Thoracic aorta (tissue), 2 donors: ENCODE measurements around the gene REL. TPM values are rescaled to one million over a fixed set of nuclear protein-coding genes. Genes with fewer than 3 reads are reported as not detected.

Experiments used
- total RNA-seq, 2 donors: library from RNA; depleted of rRNA; stranded (reverse); fragments of >200 nt; gene quantifications; one replicate each; pipeline versions ENCODE4 v1.1.0 to v1.2.3, GENCODE V29; 2016

The REL gene
- total RNA-seq, 2 donors from 2014 or later: 15.7 to 26.9 TPM

Other genes starting within 250 kb of the REL start
- 10 to 100 TPM; 14.5 to 21.9 TPM for gene PAPOLG, start 125.3 kb upstream of the REL start, total RNA-seq
- gene PEX13, start 136.1 kb downstream of the REL start, total RNA-seq: 10 to 100 TPM; 47.8 to 60.1 TPM
- gene PUS10, start 136.7 kb downstream of the REL start, total RNA-seq: 1 to 10 TPM; 2.6 to 3.0 TPM
- gene SANBR, start 184.3 kb downstream of the REL start, total RNA-seq: 10 to 100 TPM in 1 of 2 donors, 1 to 10 TPM in 1; 5.1 to 14.2 TPM